ENCODE measurements around the gene TAF4. TPM values are rescaled to one million over a fixed set of nuclear protein-coding genes. Genes with fewer than 3 reads are reported as not detected.

Gene TAF4
- total RNA-seq, 1 donor from 2014 or later = 20.0 TPM

DNA sequence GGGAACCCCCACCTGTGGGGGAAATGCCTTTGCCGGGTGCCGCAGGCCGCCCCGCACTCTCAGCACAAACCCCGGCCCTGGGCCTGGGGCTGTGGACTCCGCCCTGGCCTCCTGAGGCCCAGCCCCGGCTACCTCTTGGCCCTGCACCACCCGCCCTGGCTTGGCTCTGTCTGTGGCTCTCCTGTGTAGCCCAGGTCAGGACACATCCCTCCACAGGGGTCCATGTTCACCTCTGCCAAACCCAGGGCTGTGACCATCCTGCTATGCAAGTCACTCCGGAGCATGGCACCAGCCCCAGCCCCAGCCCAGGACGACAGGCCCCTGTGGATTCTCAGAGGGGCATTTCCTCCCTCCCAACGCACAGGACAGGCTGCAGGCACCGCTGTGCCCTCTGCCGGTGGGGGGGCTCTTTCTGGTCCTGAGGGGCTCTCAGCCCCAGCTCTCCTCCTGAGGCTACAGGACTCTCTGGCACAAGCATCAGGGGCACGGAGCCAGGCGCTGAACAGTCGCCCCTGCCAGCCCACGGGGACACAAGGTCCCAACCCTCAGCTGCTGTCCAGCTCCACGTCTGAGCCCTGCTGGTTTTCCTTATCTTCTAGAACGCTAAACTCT is 45.7 kb downstream of the TAF4 start:
- Mint-ChIP-seq H3K27ac (ENCODE audit: unreplicated experiment) (peak overlapping the region; percentile 9), H3K36me3 (ENCODE audit: unreplicated experiment) (no peaks in the 10 kb centered on the region), H3K4me3 (ENCODE audit: unreplicated experiment) (peak overlapping the region; percentile 53), H3K4me1 (ENCODE audit: low read depth, unreplicated experiment) (peaks cover 38% of the 10 kb centered on the region), H3K9me3 (ENCODE audit: unreplicated experiment) (peaks cover 10% of the 10 kb centered on the region), H3K27me3 (ENCODE audit: unreplicated experiment) (peaks cover 5% of the 10 kb centered on the region)
- TF ChIP-seq, protein P1, sequence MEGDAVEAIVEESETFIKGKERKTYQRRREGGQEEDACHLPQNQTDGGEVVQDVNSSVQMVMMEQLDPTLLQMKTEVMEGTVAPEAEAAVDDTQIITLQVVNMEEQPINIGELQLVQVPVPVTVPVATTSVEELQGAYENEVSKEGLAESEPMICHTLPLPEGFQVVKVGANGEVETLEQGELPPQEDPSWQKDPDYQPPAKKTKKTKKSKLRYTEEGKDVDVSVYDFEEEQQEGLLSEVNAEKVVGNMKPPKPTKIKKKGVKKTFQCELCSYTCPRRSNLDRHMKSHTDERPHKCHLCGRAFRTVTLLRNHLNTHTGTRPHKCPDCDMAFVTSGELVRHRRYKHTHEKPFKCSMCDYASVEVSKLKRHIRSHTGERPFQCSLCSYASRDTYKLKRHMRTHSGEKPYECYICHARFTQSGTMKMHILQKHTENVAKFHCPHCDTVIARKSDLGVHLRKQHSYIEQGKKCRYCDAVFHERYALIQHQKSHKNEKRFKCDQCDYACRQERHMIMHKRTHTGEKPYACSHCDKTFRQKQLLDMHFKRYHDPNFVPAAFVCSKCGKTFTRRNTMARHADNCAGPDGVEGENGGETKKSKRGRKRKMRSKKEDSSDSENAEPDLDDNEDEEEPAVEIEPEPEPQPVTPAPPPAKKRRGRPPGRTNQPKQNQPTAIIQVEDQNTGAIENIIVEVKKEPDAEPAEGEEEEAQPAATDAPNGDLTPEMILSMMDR (IDR thresholded peaks at IDR 0.05; ENCODE audit: partially characterized antibody, unreplicated experiment) = no peak
- DNase-seq = no peak

DNA sequence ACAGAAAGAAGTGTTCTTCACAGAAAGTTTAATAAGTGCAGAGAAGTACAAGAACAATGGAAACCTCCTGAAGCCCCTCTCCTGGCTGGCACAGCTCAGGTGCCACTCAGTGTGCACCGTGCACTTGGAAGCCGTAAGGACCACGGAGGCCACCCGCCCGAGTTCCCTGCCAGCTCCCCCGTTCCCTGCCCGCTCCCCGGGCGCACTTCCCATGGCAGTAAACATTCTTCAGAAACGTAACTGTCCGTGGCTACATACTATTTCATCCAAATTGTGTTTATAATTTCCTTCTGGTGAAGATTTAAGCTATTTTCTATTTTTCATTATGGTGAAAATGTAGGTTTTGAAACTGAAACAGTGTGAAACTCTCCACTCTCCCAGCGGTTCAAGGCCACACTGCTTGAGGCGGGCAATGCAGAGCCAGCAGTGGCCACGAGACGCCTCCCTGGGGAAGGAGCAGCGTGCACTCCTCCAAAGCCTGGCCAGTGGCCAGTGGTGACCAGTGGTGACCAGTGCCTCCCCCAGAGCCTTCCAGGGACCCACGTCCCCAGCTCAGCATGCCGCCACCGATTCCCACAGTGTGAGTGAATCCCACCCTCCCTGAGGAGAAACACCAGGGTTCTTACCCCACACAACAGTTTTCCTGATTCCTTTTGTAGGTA is 46.4 kb downstream of the TAF4 start:
- no peak for DNase-seq
- no peak overlapping the region for H3K27ac Mint-ChIP-seq (ENCODE audit: unreplicated experiment)
- H3K36me3 Mint-ChIP-seq (ENCODE audit: unreplicated experiment) = no peaks in the 10 kb centered on the region
- H3K4me3 Mint-ChIP-seq (ENCODE audit: unreplicated experiment) = peak overlapping the region; percentile 38
- TF ChIP-seq, protein P1 (IDR thresholded peaks at IDR 0.05; ENCODE audit: partially characterized antibody, unreplicated experiment) = no peak
- peaks cover 5% of the 10 kb centered on the region for H3K27me3 Mint-ChIP-seq (ENCODE audit: unreplicated experiment)
- peaks cover 35% of the 10 kb centered on the region for H3K4me1 Mint-ChIP-seq (ENCODE audit: low read depth, unreplicated experiment)
- peaks cover 10% of the 10 kb centered on the region for H3K9me3 Mint-ChIP-seq (ENCODE audit: unreplicated experiment)

DNA sequence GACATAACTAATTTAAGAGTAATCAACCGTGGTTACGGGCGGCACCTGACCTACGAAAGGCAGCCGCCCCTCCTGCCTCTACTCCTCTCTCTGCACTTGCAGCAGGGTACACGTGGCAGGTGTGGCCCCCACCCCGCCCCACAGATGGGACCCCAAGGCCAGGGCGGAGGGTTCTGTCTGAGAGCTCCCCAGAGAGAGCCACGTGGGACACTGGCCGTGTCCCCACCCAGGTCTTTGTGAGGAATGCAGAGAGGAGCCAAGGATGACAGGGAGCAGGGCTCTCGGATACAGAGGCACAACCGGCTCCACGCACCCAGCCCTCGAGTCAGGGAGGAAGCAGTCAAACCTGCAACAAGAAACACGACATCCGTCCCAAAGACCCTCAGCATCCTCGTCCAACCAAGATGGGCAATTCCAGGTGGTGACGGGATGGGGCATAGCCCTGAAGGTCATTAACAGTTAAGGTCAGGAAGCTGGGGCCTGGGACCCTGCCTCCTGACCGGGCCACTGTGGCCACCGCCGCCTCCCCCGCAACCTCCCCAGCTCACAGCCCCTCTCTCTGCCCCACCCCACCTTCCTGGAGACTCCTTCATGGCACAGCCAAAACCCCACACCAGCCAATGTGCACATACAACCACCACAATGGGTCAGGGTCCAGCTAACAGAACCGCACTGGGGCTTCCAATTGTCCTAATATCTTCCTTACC is 47.1 kb downstream of the TAF4 start:
- Mint-ChIP-seq H3K4me3 (ENCODE audit: unreplicated experiment) (no peak overlapping the region), H3K27me3 (ENCODE audit: unreplicated experiment) (peaks cover 5% of the 10 kb centered on the region), H3K9me3 (ENCODE audit: unreplicated experiment) (peaks cover 10% of the 10 kb centered on the region), H3K36me3 (ENCODE audit: unreplicated experiment) (no peaks in the 10 kb centered on the region), H3K27ac (ENCODE audit: unreplicated experiment) (no peak overlapping the region), H3K4me1 (ENCODE audit: low read depth, unreplicated experiment) (peaks cover 35% of the 10 kb centered on the region)
- TF ChIP-seq, protein P1 (IDR thresholded peaks at IDR 0.05; ENCODE audit: partially characterized antibody, unreplicated experiment) = no peak
- DNase-seq = no peak

DNA sequence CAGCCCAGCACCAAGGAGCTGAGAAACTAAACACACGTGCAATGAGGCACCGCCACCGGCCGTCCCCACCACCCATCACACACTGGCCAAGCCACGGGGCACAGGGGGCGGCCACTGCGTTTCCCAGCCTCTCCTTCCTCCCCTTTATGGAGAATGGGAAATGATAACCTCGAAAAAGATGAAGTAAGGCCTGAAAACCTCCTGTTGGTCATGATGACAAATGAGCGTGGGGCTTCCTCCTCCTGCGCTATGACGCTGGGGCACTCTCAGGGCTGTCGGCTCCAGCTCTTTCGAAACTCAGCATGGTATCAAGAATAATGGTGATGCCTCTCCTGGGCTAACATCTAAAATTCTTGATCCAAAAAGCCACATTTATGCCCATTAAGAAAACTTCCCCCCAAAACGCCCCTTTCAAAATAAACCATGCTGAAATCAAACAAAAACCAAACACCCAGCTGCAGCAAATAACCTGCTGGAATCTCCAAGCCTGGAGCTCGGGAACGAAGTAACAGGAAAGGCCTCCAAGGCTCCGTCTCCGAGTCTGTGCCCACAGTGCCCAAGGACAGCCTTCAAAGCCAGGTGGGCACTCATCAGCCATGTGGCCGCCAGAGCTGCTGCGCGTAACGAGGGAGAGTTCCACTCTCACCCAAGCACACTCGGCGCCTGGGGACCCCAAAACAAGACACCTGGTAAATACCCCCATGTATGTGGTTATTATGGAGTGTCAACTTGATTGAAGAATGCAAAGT is 50.0 kb downstream of the TAF4 start:
- Mint-ChIP-seq H3K4me3 (ENCODE audit: unreplicated experiment) (no peak overlapping the region), H3K27me3 (ENCODE audit: unreplicated experiment) (peaks cover 5% of the 10 kb centered on the region), H3K9me3 (ENCODE audit: unreplicated experiment) (peaks cover 14% of the 10 kb centered on the region), H3K4me1 (ENCODE audit: low read depth, unreplicated experiment) (peaks cover 20% of the 10 kb centered on the region), H3K36me3 (ENCODE audit: unreplicated experiment) (no peaks in the 10 kb centered on the region), H3K27ac (ENCODE audit: unreplicated experiment) (no peak overlapping the region)
- TF ChIP-seq, protein P1 (IDR thresholded peaks at IDR 0.05; ENCODE audit: partially characterized antibody, unreplicated experiment) = no peak
- no peak for DNase-seq
